ENCODE data around the gene CDCP2.

CDCP2 gene

GRCh38 chr1:54152696-54153095, at the start of gene CDCP2:
Gene CDCP2 (minus strand): TSS chr1:54153000. CDS start chr1:54152922, 78 bp downstream.
- DNase-seq (ENCODE audit: low spot score): no peak

- DNase-seq (ENCODE audit: low spot score): no peak
Measured at GRCh38 chr1:54200519-54200997, 47.8 kb upstream of the CDCP2 start.

- DNase-seq (ENCODE audit: low spot score): peak; percentile 94
Measured at GRCh38 chr1:54199765-54200518, 47.1 kb upstream of the CDCP2 start, which contains the start of the genes CYB5RL and MRPL37. Gene CYB5RL (minus strand): TSS chr1:54200030. CDS start chr1:54195616, 4,414 bp downstream. Gene MRPL37 (plus strand): TSS chr1:54200167. CDS start chr1:54200244, 77 bp downstream.

GRCh38 chr1:54199151-54199764, 46.5 kb upstream of the CDCP2 start:
- no peak for DNase-seq (ENCODE audit: low spot score)

- DNase-seq (ENCODE audit: low spot score): no peak
Measured at GRCh38 chr1:54193453-54193852, 40.7 kb upstream of the CDCP2 start.

- DNase-seq (ENCODE audit: low spot score): no peak
Measured at GRCh38 chr1:54191525-54191924, 38.7 kb upstream of the CDCP2 start.

- no peak for DNase-seq (ENCODE audit: low spot score)
Measured at GRCh38 chr1:54190526-54190925, 37.7 kb upstream of the CDCP2 start.

- no peak for DNase-seq (ENCODE audit: low spot score)
Measured at GRCh38 chr1:54188291-54188690, 35.5 kb upstream of the CDCP2 start.

GRCh38 chr1:54186056-54186455, 33.3 kb upstream of the CDCP2 start:
- no peak for DNase-seq (ENCODE audit: low spot score)

GRCh38 chr1:54180701-54181360, 28.0 kb upstream of the CDCP2 start:
- no peak for DNase-seq (ENCODE audit: low spot score)

GRCh38 chr1:54178296-54179070, 25.7 kb upstream of the CDCP2 start:
- no peak for DNase-seq (ENCODE audit: low spot score)

GRCh38 chr1:54177726-54178125, 24.9 kb upstream of the CDCP2 start:
- no peak for DNase-seq (ENCODE audit: low spot score)

GRCh38 chr1:54176621-54177327, 24.0 kb upstream of the CDCP2 start:
- no peak for DNase-seq (ENCODE audit: low spot score)

GRCh38 chr1:54174106-54174505, 21.3 kb upstream of the CDCP2 start:
- no peak for DNase-seq (ENCODE audit: low spot score)

GRCh38 chr1:54173681-54174080, 20.9 kb upstream of the CDCP2 start:
- DNase-seq (ENCODE audit: low spot score): no peak

GRCh38 chr1:54172614-54173599, 20.1 kb upstream of the CDCP2 start:
- DNase-seq (ENCODE audit: low spot score): no peak

- DNase-seq (ENCODE audit: low spot score): no peak
Measured at GRCh38 chr1:54171606-54172005, 18.8 kb upstream of the CDCP2 start.

GRCh38 chr1:54171016-54171415, 18.2 kb upstream of the CDCP2 start:
- no peak for DNase-seq (ENCODE audit: low spot score)

- DNase-seq (ENCODE audit: low spot score): no peak
Measured at GRCh38 chr1:54169068-54169467, 16.3 kb upstream of the CDCP2 start.
